Neural cell (in vitro differentiated cells): ENCODE results near the gene TANGO6.

Experiments
- CTCF ChIP-seq: fragments of 450-650 bp; IDR thresholded peaks from 2 replicates; pipeline ENCODE4 v1.5.1; 2014; ENCODE audit warnings: antibody characterized with exemption, mild to moderate bottlenecking, moderate library complexity; ENCODE audit not compliant: poor library complexity, severe bottlenecking
- EP300 ChIP-seq: fragments of 450-650 bp; conservative IDR thresholded peaks from 2 replicates; pipeline ENCODE4 v1.6.1; 2014; ENCODE audit warnings: antibody characterized with exemption, mild to moderate bottlenecking, moderate library complexity; ENCODE audit not compliant: poor library complexity, severe bottlenecking
- MXI1 ChIP-seq: fragments of 450-650 bp; conservative IDR thresholded peaks from 2 replicates; pipeline ENCODE4 v1.6.1; 2014; ENCODE audit warnings: antibody characterized with exemption, mild to moderate bottlenecking; ENCODE audit not compliant: poor library complexity, severe bottlenecking
- POLR2AphosphoS5 ChIP-seq: IDR thresholded peaks from 2 replicates; pipeline ENCODE4 v1.6.1; 2012
- RAD21 ChIP-seq: fragments of 450-650 bp; conservative IDR thresholded peaks from 2 replicates; pipeline ENCODE4 v1.6.1; 2014; ENCODE audit warnings: antibody characterized with exemption, mild to moderate bottlenecking, moderate library complexity
- REST ChIP-seq: IDR thresholded peaks from 2 replicates; pipeline ENCODE4 v1.6.1; 2012; ENCODE audit warnings: borderline replicate concordance

- TF ChIP-seq CTCF: peak; percentile 58
- no peak for TF ChIP-seq RAD21
- TF ChIP-seq EP300: no peak
- TF ChIP-seq POLR2AphosphoS5: no peak
- no peak for TF ChIP-seq REST
- no peak for TF ChIP-seq MXI1
Observed at GRCh38 chr16:69112285-69113129, 269.2 kb downstream of the TANGO6 start.
